Measurements from ENCODE around the gene TMEM242. TPM values are rescaled to one million over a fixed set of nuclear protein-coding genes. Genes with fewer than 3 reads are reported as not detected.

TMEM242 gene
- total RNA-seq, 1 experiment from 2014 or later = 8.7 TPM

DNA sequence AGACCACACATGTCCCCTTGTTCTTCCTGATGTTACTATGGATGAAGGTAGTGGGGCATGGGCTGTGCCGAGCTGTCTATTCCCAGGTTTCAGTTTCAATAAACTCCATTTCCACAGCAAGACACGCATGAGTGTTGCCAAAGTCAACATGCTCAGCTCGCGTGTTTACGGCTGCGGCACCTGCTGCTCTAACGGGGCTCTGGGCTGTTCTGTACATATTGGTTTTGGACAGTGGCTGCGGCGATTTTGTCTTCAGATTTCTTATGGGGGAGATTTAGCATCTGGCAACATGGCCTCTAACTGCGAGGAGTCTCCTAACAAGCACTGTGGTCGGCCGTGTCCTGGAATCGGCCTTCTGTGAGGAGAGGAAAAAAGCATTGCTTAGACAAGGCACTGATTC lies 58.6 kb downstream of the TMEM242 start:
- ChIA-PET POLR2A (interaction anchor here (0.6 kb wide), 1 partner anchor 22 kb away, joined by 3 read pairs; no protein-coding TSS in a partner anchor), CTCF (no interaction called here)
- no peak for ATAC-seq
- Mint-ChIP-seq H3K4me3 (no peak overlapping the region), H3K4me1 (peaks cover 4% of the 10 kb centered on the region), H3K9me3 (no peaks in the 10 kb centered on the region), H3K27me3 (ENCODE audit: low read depth) (no peaks in the 10 kb centered on the region; the same call in 1 of the 2 replicates), H3K36me3 (no peaks in the 10 kb centered on the region), H3K27ac (no peak overlapping the region)
- TF ChIP-seq, protein P1, sequence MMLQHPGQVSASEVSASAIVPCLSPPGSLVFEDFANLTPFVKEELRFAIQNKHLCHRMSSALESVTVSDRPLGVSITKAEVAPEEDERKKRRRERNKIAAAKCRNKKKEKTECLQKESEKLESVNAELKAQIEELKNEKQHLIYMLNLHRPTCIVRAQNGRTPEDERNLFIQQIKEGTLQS (CRISPR knock-in tag; conservative IDR thresholded peaks at IDR 0.05) = no peak
- no peak for TF ChIP-seq ZNF671 (CRISPR knock-in tag; IDR thresholded peaks at IDR 0.05)
- TF ChIP-seq NFYB (CRISPR knock-in tag; conservative IDR thresholded peaks at IDR 0.05; ENCODE audit: low read depth) = no peak
- no peak for DNase-seq (ENCODE audit: low spot score)

DNA sequence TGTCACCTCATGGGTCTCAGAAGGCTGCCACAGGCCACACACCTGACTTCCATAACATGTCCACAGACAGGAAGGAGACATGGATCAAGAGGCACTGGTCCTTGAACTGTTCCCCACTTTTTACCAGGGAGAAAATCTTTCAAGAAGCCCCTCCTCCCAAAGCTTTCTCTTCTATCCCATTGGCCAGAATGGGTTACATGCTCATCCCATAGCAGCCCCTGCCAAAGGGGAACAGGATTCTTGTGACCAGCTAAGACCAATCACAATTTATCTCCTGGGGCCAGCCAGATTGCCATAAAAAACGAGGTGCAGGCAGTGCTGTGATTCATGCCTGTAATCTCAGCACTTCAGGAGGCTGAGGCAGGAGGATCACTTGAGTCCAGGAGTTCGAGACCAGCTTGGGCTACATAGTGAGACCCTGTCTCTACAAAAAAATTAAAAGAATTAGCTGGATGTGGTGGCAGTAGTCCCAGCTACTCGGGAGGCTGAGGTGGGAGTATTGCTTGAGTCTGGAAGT lies 59.4 kb downstream of the TMEM242 start:
- H3K4me1 Mint-ChIP-seq = peaks cover 4% of the 10 kb centered on the region
- H3K27ac Mint-ChIP-seq = no peak overlapping the region
- no peaks in the 10 kb centered on the region for H3K9me3 Mint-ChIP-seq
- no peaks in the 10 kb centered on the region for H3K36me3 Mint-ChIP-seq
- ChIA-PET POLR2A (no interaction called here), CTCF (no interaction called here)
- DNase-seq (ENCODE audit: low spot score) (no peak), ATAC-seq (no peak)
- TF ChIP-seq KAT7 (CRISPR knock-in tag; IDR thresholded peaks at IDR 0.05; ENCODE audit: borderline replicate concordance) (no peak), JUN (CRISPR knock-in tag; IDR thresholded peaks at IDR 0.05) (no peak)
- no peaks in the 10 kb centered on the region; the same call in 1 of the 2 replicates for H3K27me3 Mint-ChIP-seq (ENCODE audit: low read depth)
- H3K4me3 Mint-ChIP-seq = no peak overlapping the region

DNA sequence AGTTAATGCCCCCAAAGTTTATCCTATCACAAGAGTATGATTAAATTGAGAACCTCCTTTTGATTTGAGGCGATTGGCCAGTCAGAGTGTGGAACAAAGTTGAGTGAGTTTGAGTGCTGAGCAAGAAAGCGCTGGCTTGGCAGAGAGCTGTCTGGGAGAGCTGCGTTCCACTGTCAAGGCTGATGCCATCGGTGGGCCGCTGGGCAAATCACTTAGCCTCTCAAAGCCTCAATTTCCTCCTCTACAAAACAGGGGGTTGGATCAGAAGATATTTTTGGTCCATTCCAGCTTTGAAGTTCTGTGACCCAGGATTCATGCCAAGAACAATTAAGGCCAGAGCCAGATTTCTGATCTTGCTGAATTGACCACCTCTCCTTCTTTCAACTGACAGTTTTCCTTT lies 60.2 kb downstream of the TMEM242 start:
- Mint-ChIP-seq H3K4me3 (no peak overlapping the region), H3K4me1 (peaks cover 4% of the 10 kb centered on the region), H3K36me3 (no peaks in the 10 kb centered on the region), H3K27ac (no peak overlapping the region), H3K9me3 (no peaks in the 10 kb centered on the region), H3K27me3 (ENCODE audit: low read depth) (no peaks in the 10 kb centered on the region; the same call in 1 of the 2 replicates)
- CTCF ChIA-PET = no interaction called here
- TF ChIP-seq, protein P2, sequence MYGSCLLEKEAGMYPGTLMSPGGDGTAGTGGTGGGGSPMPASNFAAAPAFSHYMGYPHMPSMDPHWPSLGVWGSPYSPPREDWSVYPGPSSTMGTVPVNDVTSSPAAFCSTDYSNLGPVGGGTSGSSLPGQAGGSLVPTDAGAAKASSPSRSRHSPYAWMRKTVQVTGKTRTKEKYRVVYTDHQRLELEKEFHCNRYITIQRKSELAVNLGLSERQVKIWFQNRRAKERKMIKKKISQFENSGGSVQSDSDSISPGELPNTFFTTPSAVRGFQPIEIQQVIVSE (CRISPR knock-in tag; IDR thresholded peaks at IDR 0.05; ENCODE audit: borderline replicate concordance) = no peak
- TF ChIP-seq CBFB (CRISPR knock-in tag; IDR thresholded peaks at IDR 0.05; ENCODE audit: low read depth) (no peak), ZNF138 (CRISPR knock-in tag; conservative IDR thresholded peaks at IDR 0.05) (no peak), ZNF671 (CRISPR knock-in tag; IDR thresholded peaks at IDR 0.05) (no peak), KAT7 (CRISPR knock-in tag; IDR thresholded peaks at IDR 0.05; ENCODE audit: borderline replicate concordance) (no peak), SMAD3 (CRISPR knock-in tag; IDR thresholded peaks at IDR 0.05; ENCODE audit: borderline replicate concordance) (no peak), NR3C1 (CRISPR knock-in tag; conservative IDR thresholded peaks at IDR 0.05; ENCODE audit: low read depth) (no peak), CREM (CRISPR knock-in tag; IDR thresholded peaks at IDR 0.05) (no peak)
- TF ChIP-seq, protein P3, sequence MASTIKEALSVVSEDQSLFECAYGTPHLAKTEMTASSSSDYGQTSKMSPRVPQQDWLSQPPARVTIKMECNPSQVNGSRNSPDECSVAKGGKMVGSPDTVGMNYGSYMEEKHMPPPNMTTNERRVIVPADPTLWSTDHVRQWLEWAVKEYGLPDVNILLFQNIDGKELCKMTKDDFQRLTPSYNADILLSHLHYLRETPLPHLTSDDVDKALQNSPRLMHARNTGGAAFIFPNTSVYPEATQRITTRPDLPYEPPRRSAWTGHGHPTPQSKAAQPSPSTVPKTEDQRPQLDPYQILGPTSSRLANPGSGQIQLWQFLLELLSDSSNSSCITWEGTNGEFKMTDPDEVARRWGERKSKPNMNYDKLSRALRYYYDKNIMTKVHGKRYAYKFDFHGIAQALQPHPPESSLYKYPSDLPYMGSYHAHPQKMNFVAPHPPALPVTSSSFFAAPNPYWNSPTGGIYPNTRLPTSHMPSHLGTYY (CRISPR knock-in tag; IDR thresholded peaks at IDR 0.05) = no peak
- TF ChIP-seq, protein P4, sequence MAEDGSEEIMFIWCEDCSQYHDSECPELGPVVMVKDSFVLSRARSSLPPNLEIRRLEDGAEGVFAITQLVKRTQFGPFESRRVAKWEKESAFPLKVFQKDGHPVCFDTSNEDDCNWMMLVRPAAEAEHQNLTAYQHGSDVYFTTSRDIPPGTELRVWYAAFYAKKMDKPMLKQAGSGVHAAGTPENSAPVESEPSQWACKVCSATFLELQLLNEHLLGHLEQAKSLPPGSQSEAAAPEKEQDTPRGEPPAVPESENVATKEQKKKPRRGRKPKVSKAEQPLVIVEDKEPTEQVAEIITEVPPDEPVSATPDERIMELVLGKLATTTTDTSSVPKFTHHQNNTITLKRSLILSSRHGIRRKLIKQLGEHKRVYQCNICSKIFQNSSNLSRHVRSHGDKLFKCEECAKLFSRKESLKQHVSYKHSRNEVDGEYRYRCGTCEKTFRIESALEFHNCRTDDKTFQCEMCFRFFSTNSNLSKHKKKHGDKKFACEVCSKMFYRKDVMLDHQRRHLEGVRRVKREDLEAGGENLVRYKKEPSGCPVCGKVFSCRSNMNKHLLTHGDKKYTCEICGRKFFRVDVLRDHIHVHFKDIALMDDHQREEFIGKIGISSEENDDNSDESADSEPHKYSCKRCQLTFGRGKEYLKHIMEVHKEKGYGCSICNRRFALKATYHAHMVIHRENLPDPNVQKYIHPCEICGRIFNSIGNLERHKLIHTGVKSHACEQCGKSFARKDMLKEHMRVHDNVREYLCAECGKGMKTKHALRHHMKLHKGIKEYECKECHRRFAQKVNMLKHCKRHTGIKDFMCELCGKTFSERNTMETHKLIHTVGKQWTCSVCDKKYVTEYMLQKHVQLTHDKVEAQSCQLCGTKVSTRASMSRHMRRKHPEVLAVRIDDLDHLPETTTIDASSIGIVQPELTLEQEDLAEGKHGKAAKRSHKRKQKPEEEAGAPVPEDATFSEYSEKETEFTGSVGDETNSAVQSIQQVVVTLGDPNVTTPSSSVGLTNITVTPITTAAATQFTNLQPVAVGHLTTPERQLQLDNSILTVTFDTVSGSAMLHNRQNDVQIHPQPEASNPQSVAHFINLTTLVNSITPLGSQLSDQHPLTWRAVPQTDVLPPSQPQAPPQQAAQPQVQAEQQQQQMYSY (CRISPR knock-in tag; IDR thresholded peaks at IDR 0.05) = no peak
- TF ChIP-seq, protein P5, sequence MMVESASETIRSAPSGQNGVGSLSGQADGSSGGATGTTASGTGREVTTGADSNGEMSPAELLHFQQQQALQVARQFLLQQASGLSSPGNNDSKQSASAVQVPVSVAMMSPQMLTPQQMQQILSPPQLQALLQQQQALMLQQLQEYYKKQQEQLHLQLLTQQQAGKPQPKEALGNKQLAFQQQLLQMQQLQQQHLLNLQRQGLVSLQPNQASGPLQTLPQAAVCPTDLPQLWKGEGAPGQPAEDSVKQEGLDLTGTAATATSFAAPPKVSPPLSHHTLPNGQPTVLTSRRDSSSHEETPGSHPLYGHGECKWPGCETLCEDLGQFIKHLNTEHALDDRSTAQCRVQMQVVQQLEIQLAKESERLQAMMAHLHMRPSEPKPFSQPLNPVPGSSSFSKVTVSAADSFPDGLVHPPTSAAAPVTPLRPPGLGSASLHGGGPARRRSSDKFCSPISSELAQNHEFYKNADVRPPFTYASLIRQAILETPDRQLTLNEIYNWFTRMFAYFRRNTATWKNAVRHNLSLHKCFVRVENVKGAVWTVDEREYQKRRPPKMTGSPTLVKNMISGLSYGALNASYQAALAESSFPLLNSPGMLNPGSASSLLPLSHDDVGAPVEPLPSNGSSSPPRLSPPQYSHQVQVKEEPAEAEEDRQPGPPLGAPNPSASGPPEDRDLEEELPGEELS (CRISPR knock-in tag; IDR thresholded peaks at IDR 0.05) = no peak
- TF ChIP-seq, protein P6, sequence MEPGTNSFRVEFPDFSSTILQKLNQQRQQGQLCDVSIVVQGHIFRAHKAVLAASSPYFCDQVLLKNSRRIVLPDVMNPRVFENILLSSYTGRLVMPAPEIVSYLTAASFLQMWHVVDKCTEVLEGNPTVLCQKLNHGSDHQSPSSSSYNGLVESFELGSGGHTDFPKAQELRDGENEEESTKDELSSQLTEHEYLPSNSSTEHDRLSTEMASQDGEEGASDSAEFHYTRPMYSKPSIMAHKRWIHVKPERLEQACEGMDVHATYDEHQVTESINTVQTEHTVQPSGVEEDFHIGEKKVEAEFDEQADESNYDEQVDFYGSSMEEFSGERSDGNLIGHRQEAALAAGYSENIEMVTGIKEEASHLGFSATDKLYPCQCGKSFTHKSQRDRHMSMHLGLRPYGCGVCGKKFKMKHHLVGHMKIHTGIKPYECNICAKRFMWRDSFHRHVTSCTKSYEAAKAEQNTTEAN (CRISPR knock-in tag; IDR thresholded peaks at IDR 0.05) = no peak
- TF ChIP-seq, protein P7, sequence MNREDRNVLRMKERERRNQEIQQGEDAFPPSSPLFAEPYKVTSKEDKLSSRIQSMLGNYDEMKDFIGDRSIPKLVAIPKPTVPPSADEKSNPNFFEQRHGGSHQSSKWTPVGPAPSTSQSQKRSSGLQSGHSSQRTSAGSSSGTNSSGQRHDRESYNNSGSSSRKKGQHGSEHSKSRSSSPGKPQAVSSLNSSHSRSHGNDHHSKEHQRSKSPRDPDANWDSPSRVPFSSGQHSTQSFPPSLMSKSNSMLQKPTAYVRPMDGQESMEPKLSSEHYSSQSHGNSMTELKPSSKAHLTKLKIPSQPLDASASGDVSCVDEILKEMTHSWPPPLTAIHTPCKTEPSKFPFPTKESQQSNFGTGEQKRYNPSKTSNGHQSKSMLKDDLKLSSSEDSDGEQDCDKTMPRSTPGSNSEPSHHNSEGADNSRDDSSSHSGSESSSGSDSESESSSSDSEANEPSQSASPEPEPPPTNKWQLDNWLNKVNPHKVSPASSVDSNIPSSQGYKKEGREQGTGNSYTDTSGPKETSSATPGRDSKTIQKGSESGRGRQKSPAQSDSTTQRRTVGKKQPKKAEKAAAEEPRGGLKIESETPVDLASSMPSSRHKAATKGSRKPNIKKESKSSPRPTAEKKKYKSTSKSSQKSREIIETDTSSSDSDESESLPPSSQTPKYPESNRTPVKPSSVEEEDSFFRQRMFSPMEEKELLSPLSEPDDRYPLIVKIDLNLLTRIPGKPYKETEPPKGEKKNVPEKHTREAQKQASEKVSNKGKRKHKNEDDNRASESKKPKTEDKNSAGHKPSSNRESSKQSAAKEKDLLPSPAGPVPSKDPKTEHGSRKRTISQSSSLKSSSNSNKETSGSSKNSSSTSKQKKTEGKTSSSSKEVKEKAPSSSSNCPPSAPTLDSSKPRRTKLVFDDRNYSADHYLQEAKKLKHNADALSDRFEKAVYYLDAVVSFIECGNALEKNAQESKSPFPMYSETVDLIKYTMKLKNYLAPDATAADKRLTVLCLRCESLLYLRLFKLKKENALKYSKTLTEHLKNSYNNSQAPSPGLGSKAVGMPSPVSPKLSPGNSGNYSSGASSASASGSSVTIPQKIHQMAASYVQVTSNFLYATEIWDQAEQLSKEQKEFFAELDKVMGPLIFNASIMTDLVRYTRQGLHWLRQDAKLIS (CRISPR knock-in tag; IDR thresholded peaks at IDR 0.05; ENCODE audit: borderline replicate concordance) = no peak
- POLR2A ChIA-PET = interaction anchor here (0.5 kb wide), 1 partner anchor 154 kb away, joined by 7 read pairs; no protein-coding TSS in a partner anchor
- DNase-seq (ENCODE audit: low spot score) = no peak
- ATAC-seq = no peak
